TTC549 (cell line): ENCODE data around the gene ADGRG2.

Experiments
- FAIRE-seq: peaks from 2 replicates; lab custom pipeline; 2012; peaks lifted over from hg19 to GRCh38; lab: Jason Lieb, UNC

Gene ADGRG2

GRCh38 chrX:19121898-19122640, at the start of gene ADGRG2:
Gene ADGRG2, minus strand, starts transcription at chrX:19122468. Its CDS starts 53,634 bp downstream, at chrX:19068834.
- no peak for FAIRE-seq

GRCh38 chrX:19168609-19169008, 46.3 kb upstream of the ADGRG2 start:
- FAIRE-seq: no peak

GRCh38 chrX:19162851-19163250, 40.6 kb upstream of the ADGRG2 start:
- no peak for FAIRE-seq

GRCh38 chrX:19156186-19156585, 33.9 kb upstream of the ADGRG2 start:
- no peak for FAIRE-seq

GRCh38 chrX:19152762-19153161, 30.5 kb upstream of the ADGRG2 start:
- FAIRE-seq: no peak

GRCh38 chrX:19137067-19137466, 14.8 kb upstream of the ADGRG2 start:
- FAIRE-seq: no peak

GRCh38 chrX:19133784-19134183, 11.5 kb upstream of the ADGRG2 start:
- FAIRE-seq: no peak

GRCh38 chrX:19133231-19133630, 11.0 kb upstream of the ADGRG2 start:
- no peak for FAIRE-seq

GRCh38 chrX:19130628-19131027, 8.4 kb upstream of the ADGRG2 start:
- no peak for FAIRE-seq

GRCh38 chrX:19129694-19130093, 7.4 kb upstream of the ADGRG2 start:
- FAIRE-seq: no peak

GRCh38 chrX:19127649-19128168, 5.4 kb upstream of the ADGRG2 start:
- no peak for FAIRE-seq

GRCh38 chrX:19122641-19123009, 357 bp upstream of the ADGRG2 start:
- FAIRE-seq: no peak

GRCh38 chrX:19121466-19121865, 802 bp downstream of the ADGRG2 start:
- no peak for FAIRE-seq

- no peak for FAIRE-seq
Observed at GRCh38 chrX:19110642-19111041, 11.6 kb downstream of the ADGRG2 start.

- FAIRE-seq: no peak
Observed at GRCh38 chrX:19107035-19107434, 15.2 kb downstream of the ADGRG2 start.

GRCh38 chrX:19100586-19100985, 21.7 kb downstream of the ADGRG2 start:
- no peak for FAIRE-seq

- FAIRE-seq: no peak
Observed at GRCh38 chrX:19097553-19098283, 24.6 kb downstream of the ADGRG2 start.

- no peak for FAIRE-seq
Observed at GRCh38 chrX:19096586-19096985, 25.7 kb downstream of the ADGRG2 start.

- no peak for FAIRE-seq
Observed at GRCh38 chrX:19094654-19095053, 27.6 kb downstream of the ADGRG2 start.

GRCh38 chrX:19091596-19091995, 30.7 kb downstream of the ADGRG2 start:
- FAIRE-seq: no peak

- FAIRE-seq: no peak
Observed at GRCh38 chrX:19089555-19090040, 32.7 kb downstream of the ADGRG2 start.

- FAIRE-seq: no peak
Observed at GRCh38 chrX:19086102-19086772, 36.0 kb downstream of the ADGRG2 start.

- no peak for FAIRE-seq
Observed at GRCh38 chrX:19085666-19086065, 36.6 kb downstream of the ADGRG2 start.
